ENCODE measurements around the gene HYPK.

Gene HYPK

GRCh38 chr15:43774062-43774461 lies 26.3 kb upstream of the HYPK start:
- no peak for TF ChIP-seq CTCF (IDR thresholded peaks at IDR 0.05; ENCODE audit: extremely low read depth, missing control alignments)
- no peak for DNase-seq (ENCODE audit: low spot score)

- DNase-seq (ENCODE audit: low spot score) = no peak
- no peak for TF ChIP-seq CTCF (IDR thresholded peaks at IDR 0.05; ENCODE audit: extremely low read depth, missing control alignments)
Measured at GRCh38 chr15:43775411-43775965, 24.9 kb upstream of the HYPK start.

GRCh38 chr15:43776101-43776717 lies 24.2 kb upstream of the HYPK start:
- no peak for TF ChIP-seq CTCF (IDR thresholded peaks at IDR 0.05; ENCODE audit: extremely low read depth, missing control alignments)
- peak; percentile 76 for DNase-seq (ENCODE audit: low spot score)

- TF ChIP-seq CTCF (IDR thresholded peaks at IDR 0.05; ENCODE audit: extremely low read depth, missing control alignments) = no peak
- peak; percentile 64 for DNase-seq (ENCODE audit: low spot score)
Measured at GRCh38 chr15:43776718-43777266, 23.6 kb upstream of the HYPK start, which contains the start of gene ELL3. Gene ELL3, minus strand, starts transcription at chr15:43776966. Its CDS starts 65 bp downstream, at chr15:43776901.

- DNase-seq (ENCODE audit: low spot score) = peak; percentile 79
- peak; percentile 82 for TF ChIP-seq CTCF (IDR thresholded peaks at IDR 0.05; ENCODE audit: extremely low read depth, missing control alignments)
Measured at GRCh38 chr15:43777267-43777914, 23.0 kb upstream of the HYPK start.

- no peak for TF ChIP-seq CTCF (IDR thresholded peaks at IDR 0.05; ENCODE audit: extremely low read depth, missing control alignments)
- DNase-seq (ENCODE audit: low spot score) = no peak
Measured at GRCh38 chr15:43779016-43779415, 21.4 kb upstream of the HYPK start.

GRCh38 chr15:43789409-43789808 lies 11.0 kb upstream of the HYPK start:
- DNase-seq (ENCODE audit: low spot score) = no peak
- TF ChIP-seq CTCF (IDR thresholded peaks at IDR 0.05; ENCODE audit: extremely low read depth, missing control alignments) = no peak

Data from GM20000 (cell line).